ENCODE measurements around the gene LONP2.

GRCh38 chr16:48330189-48330840, 86.2 kb downstream of the LONP2 start:
- TF ChIP-seq, protein P1, sequence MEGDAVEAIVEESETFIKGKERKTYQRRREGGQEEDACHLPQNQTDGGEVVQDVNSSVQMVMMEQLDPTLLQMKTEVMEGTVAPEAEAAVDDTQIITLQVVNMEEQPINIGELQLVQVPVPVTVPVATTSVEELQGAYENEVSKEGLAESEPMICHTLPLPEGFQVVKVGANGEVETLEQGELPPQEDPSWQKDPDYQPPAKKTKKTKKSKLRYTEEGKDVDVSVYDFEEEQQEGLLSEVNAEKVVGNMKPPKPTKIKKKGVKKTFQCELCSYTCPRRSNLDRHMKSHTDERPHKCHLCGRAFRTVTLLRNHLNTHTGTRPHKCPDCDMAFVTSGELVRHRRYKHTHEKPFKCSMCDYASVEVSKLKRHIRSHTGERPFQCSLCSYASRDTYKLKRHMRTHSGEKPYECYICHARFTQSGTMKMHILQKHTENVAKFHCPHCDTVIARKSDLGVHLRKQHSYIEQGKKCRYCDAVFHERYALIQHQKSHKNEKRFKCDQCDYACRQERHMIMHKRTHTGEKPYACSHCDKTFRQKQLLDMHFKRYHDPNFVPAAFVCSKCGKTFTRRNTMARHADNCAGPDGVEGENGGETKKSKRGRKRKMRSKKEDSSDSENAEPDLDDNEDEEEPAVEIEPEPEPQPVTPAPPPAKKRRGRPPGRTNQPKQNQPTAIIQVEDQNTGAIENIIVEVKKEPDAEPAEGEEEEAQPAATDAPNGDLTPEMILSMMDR (conservative IDR thresholded peaks at IDR 0.05; ENCODE audit: low read depth, low read length) = no peak
- TF ChIP-seq EZH2 (IDR thresholded peaks at IDR 0.05; ENCODE audit: low read length, unreplicated experiment) (no peak), EZH2phosphoT487 (IDR thresholded peaks at IDR 0.05; ENCODE audit: borderline replicate concordance, low read length) (no peak)
